GM19099 (cell line): ENCODE measurements around the gene FAM110D.

Experiments
- POLR2A ChIP-seq: IDR thresholded peaks from 3 replicates; pipeline ENCODE4 v1.6.1; 2011; ENCODE audit warnings: low read depth; ENCODE audit not compliant: insufficient read length; ENCODE audit errors: extremely low read depth

FAM110D gene

DNA sequence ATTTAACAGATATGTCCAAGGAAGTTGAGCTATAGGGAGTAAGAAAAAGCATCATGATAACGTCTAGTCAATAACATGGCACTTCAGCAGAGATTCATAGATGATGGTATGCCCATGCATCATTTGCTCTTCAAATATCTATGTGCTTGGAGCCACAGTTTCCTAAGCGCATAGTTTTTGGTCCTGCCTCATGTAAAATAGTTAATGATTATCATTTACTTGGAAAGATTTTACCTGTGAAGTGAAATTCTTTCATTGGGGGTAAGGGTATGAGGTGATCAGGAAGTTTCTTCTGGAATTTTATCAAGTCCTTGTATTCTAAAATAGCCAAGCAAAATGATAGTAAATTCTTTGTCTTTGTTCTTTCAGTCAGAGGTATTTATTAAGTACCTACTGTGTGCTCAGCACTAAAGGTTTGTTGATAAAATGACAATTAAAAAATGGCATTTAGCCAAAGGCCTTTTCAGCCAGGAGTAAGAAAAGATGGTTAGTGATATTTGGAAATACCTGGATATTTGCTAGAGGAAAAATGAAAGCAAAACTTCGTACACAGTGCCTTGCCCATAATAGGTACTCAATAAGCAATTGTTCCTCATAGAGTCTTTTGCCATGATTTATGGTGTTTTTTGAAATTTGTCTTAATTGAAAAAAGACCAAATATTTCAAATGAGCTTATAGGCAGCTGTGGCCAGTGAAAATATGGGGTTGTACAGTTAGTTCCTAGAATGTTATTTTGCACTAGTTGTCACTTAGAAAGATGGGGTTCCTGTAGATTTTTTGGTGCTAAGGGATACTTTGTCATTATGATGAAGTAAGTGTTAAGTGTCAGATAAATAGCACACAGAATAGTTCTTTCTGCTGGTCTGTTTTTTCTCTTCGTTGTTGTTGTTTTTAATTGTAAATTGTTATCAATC is 34.2 kb upstream of the FAM110D start:
- TF ChIP-seq POLR2A, result no peak

GRCh38 chr1:26125382-26125781 is 33.5 kb upstream of the FAM110D start:
- TF ChIP-seq POLR2A, result no peak

DNA sequence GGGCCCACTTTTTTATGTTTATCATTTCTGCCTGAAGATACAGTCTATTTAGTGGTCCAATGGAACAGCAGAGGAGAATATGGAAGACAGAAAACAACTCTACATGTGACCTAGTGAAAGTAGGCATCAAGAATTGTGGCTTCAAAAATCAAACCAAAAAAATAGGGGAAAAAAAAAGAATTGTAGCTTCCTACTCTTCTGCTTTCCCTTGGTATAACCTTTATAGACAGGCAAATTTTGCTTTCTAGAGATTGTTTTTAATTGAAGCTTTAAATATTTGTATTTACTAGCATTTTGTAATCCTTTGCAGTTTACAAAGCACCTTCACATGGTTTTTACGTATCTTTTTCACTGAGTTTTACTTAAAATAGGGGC is 32.9 kb upstream of the FAM110D start:
- no peak for TF ChIP-seq POLR2A

- TF ChIP-seq POLR2A, result no peak
Observed at GRCh38 chr1:26126321-26127084, 32.4 kb upstream of the FAM110D start.

DNA sequence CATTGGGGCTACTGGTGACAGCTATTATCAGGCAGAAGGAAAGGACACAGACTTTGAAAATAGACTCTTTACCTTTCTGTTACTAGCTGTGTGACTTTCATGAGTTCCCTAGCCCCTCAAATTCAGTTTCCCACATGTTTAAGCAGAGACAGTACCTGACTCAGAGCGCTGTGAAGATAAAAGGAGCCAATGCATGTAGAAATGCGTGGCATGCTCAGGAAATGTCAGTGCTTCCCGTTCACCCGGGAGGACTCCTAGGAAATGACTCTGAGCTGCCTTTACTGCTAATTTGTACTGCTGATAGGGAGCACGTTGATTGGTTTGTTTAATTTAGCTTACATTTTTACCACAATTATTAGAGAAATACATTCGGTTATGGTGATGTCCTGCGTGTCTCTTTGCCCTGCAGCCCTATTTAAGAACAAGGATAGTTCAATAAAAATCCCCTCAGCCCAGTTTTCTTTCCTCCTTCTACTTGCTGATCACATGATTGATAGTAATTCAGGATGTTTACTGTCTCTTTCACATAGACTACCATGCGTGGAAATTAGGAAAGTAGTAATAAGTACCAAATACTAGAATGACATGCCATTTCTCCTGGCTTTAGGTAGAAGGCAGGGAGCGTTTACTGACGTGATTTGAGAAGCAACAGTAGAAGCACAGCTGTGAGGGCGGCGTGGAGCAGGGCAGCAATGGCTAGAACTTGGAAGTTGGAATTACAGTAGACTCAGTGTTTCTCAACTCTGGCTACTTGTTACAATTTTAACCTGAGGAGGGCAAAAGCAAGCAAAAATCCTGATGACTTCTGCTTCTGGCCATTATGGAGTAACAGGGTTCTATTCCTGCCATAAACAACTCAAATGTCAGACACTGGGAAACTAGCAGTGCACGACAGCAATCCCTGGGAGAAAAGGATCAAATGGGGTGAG is 31.4 kb upstream of the FAM110D start:
- TF ChIP-seq POLR2A, result no peak

GRCh38 chr1:26129778-26130177 is 29.1 kb upstream of the FAM110D start:
- TF ChIP-seq POLR2A, result no peak

DNA sequence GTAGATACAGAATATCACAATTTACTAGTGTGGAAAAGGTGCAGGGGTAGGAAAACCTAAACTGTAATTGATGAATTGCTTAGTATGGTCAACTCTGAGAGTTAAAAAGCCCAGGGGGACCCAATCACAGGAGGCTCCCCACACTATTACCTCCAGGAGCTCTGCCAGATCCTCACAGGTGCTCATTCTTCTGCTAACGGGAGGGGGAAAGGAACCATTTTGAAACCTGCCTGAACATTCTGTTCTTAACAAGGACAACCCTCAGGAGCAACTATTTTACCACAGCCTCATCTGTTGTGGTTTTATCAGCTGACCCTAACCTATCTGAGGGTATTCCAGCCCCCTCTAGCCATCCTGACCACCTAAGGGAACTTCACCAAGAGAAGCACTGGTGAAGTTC is 28.2 kb upstream of the FAM110D start:
- no peak for TF ChIP-seq POLR2A

DNA sequence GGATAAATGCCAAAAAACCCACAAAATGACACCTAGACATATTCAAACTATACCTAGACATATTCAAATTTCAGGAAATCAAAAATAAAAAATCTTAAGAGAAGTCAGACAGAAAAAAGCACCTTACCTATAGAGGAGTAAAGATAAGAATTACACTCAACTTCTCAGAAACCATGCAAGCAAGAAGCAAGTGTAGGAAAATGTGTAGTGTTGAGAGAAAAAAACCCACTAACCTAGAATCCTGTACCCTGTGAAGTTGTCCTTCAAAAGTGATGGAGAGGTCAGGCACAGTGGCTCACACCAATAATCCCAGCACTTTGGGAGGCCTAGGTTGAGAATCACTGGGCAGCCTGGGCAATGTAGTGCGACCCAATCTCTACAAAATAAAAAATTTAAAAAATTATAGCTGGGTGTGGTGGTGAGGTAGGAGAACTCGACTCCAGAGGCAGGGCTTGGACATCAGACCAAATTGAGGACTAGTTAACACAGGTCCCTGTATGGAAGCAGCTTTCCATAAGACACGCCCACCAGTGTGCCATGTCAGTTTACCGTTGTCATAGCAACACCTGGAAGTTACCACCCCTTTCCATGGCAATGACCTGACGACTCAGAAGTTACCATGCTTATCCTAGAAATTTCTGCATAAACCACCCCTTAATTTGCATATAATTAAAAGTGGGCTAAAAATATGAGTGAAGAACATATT is 26.6 kb upstream of the FAM110D start:
- no peak for TF ChIP-seq POLR2A

GRCh38 chr1:26132834-26133167 is 26.1 kb upstream of the FAM110D start:
- no peak for TF ChIP-seq POLR2A

GRCh38 chr1:26134466-26134865 is 24.4 kb upstream of the FAM110D start:
- TF ChIP-seq POLR2A, result no peak

- TF ChIP-seq POLR2A, result no peak
Observed at GRCh38 chr1:26138974-26139558, 19.8 kb upstream of the FAM110D start.

DNA sequence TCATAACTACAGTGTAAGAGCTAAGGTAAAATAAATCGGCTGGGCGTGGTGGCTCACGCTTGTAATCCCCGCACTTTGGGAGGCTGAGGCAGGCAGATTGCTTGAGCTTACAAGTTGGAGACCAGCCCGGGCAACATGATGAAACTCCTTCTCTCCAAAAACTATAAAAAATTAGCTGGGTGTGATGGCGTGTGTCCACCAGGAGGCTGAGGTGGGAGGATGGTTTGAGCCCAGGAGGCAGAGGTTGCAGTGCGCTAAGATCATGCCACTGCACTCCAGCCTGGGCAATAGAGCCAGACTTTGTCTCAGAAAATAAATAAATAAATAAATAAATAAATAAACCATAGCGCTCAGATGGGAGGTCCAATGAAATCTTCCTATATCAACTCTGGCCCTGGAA is 16.7 kb upstream of the FAM110D start:
- no peak for TF ChIP-seq POLR2A

DNA sequence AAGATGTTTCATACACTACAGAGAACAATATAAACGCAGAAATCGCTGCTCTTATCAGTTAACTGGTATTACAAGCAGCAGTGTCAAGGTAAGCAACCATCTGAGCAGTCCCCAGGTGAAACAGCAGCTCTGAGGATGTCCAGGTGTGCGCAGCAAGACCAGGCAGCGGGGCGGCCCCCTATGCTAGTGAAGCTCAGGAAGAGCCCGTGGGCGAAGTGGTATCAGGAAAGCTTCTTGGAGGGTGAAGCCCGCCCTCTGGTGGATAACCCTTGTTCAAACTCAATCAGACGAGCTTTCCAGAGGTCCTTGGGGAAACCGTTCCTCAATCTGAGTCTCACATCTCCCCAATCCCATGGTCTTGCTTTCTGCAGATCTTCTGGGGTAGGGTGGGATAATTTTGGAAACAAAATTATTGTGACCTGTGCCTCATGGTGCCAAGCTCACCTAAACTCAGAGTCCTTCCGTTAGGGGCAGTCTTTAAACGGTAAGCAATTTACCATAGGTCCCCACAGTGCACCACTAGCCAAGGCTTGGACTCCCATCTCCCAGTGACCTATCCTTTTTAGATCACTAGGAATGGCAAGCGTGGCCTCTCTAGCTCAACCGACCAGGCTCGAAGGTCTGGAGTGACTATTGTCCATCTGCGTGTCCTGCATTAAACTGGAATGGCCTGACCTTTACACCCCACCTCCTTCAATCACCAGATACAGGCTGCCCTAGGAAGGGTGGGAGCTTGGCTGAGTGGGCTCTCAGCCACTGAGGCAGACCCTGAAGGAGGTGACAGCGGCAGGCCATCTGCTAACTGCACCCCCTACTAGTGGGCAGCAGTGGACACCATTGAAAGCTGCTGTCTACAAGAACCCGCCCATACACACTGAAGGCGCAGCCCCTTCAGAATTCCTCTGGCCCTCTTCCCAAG is 13.6 kb upstream of the FAM110D start:
- no peak for TF ChIP-seq POLR2A
